SW 1271 (cell line): Measurements from ENCODE around the gene IFNAR2.
A peak's percentile ranks its signal among the peaks of the same experiment; 100 is the strongest.

Experiments
- DNase-seq, 2 experiments: peaks; one replicate each; lab custom pipeline; 2025; lab: John Stamatoyannopoulos, UW

Gene IFNAR2

GRCh38 chr21:33229784-33230544, at the start of gene IFNAR2:
TSS of gene IFNAR2 (plus strand) at chr21:33229938. CDS start at chr21:33241923, 11,985 bp downstream.
- DNase-seq: peak in 1 of 2 experiments; percentile 29

DNA sequence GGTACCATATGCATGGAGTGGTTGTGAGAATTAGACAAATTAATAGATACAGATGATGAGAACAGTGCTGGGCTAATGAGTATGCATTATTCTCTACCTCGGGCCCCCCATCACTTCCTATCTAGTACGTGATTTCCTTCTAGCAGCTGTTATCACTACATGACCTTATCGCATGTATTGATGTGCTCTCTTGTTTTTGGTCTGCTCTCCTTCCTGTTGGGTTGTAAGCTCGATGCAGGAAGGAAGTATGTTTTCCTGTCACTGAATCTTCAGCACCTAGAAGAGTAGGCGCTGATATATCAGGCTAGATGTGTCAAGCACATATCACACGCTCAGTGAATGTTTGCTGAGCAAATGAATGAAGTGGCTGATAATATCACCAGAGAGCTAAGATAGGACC, 43.9 kb upstream of the IFNAR2 start:
- DNase-seq: no peak

DNA sequence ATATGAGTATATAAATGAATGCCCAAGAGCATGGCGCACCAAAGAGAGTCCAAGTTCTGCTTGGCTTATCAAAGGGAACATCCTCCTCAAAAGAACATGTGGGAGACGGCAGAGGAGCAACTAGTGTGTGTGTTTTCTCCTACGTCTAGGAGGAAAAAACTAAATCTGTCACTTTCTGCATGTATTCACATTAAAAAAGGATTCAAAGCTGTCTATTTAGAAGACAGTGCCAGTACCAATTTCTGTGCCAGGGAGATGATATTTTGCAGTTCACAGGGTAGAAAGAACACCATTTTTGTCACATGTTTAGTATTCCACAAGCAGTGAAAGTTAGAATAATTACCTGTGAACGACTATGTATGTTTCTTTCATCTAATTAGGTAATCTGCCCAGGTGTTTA, 42.5 kb upstream of the IFNAR2 start:
- DNase-seq: no peak

- DNase-seq: no peak
Measured at GRCh38 chr21:33189237-33189636, 40.5 kb upstream of the IFNAR2 start.

GRCh38 chr21:33189824-33190223, 39.9 kb upstream of the IFNAR2 start:
- no peak for DNase-seq

DNA sequence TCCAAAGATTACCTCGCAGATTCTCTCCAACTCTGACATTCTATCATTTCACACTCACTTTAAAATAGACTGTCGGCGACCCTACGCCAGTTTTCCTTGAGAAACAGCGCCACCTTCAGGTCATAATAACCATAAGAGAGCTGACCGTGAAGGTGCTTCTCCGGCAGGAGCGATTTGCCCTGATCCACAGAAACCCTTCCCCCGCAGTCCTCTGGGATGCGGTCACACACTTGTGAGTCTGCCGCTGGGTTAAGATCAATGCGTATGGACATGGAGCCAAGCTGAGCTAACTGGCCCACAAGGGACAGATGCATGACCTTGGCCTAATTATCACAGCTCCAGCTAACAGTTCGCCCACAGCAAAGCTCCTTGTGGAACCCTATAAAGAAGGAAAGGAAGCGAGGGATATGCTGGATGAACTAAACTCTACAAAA, 32.8 kb upstream of the IFNAR2 start:
- peak; percentile 20 to 39 for DNase-seq

DNA sequence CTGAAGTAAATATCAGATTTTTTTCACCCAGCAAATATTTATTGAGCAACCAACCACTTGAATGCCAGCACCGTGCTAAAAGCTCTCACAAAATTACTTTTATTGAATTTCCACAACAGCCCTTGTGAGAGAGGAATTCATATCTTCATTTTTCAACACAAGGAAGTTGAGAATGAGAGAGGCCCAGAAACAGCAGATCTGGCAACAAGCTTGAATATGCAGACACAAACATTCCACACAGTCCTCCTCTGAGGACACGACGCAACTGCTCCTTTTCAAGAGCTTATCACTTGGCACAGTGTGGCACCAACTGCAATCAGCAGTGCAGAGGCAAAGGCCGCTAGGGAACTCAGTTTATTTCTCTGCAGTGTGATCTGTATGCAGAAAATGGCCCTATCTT, 32.2 kb upstream of the IFNAR2 start:
- no peak for DNase-seq

GRCh38 chr21:33198346-33199099, 31.2 kb upstream of the IFNAR2 start:
- no peak for DNase-seq

- no peak for DNase-seq
Measured at GRCh38 chr21:33199100-33199464, 30.7 kb upstream of the IFNAR2 start.

DNA sequence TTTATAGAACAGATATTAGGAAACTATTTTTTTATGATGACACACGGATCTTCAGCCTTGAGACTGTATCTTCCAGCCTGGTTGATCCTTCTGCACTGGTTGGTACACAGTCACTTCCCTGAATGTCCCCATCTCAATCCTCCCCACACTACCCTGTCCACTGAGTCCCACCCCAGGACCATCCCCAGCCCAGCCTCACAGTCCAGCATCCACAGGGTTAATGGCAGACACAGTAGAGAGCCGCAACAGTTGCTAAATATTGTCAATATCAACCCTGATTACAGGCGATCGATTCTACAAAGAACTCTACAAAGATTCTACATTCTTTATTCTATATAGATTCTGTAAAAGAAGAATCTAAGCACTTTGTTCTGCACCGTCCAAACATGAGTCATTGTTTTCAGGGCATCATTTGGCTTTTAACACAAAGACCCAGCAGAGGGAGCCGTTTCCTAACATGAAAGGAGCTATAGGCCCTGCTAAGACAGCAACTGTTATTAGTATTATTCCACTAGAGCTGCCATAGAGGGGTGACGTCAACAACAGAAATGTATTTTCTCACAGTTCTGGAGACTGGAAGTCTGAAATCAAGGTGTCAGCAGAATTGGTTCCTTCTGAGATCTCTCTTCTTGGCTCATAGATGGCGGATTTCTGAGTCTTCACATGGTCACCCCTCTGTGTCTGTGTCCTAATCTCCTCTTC, 30.1 kb upstream of the IFNAR2 start:
- peak; percentile 29 to 82 for DNase-seq

- no peak for DNase-seq
Measured at GRCh38 chr21:33201956-33202355, 27.8 kb upstream of the IFNAR2 start.

- no peak for DNase-seq
Measured at GRCh38 chr21:33202464-33203363, 27.0 kb upstream of the IFNAR2 start.

GRCh38 chr21:33203371-33203724, 26.4 kb upstream of the IFNAR2 start:
- no peak for DNase-seq

GRCh38 chr21:33205476-33205875, 24.3 kb upstream of the IFNAR2 start:
- DNase-seq: no peak

- DNase-seq: no peak
Measured at GRCh38 chr21:33206771-33207281, 22.9 kb upstream of the IFNAR2 start.

DNA sequence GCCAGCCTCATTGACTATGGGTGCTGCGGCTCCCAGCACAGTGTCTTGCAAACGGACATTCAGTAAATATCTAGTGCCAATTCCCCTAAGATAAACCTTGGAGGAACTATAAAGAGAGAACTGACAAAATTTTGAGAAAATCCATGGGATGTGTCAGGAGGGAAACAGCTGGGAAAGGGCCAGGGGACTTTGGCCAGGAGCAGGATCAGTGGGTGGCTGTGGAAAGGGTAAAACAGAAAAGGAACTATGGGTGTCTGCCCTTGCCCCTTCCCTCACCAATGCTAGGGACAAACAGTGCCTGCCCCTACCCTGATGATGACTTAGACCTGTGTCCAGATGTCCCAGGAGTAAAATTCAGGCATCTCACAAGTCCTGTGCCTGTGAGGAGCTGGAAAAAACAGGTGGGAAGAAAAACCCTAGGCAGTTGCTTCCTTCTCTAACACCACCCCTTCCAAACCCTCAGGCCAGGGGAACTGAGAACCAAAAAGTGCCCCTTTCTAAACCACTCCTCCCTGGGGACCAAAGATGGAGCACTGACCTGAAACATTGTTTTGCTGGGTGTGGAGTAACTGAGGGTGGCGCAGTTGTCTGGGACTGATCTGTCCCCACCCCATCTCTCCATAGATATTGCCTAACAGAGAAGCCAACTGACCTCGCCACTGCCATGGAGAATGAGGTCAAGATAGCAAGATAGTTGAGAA, 22.1 kb upstream of the IFNAR2 start:
- DNase-seq: no peak

DNA sequence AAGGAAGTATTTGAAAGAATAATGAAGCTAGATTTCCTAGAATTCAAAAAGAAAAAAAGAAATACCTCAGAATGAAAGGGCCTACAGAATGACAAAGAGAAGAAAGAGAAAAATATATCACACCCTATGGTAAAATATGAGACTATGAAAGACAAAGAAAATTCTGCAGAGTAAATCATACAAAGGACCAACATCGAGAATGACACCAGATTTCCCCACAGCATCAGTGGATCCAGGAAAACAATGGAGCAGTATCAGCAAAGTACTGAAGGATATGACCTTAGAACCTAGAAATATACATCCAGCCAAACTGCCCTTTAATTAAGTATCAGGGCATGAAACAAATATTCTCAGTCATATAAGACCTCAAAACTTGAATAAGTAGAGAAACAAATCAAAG, 21.2 kb upstream of the IFNAR2 start:
- no peak for DNase-seq

DNA sequence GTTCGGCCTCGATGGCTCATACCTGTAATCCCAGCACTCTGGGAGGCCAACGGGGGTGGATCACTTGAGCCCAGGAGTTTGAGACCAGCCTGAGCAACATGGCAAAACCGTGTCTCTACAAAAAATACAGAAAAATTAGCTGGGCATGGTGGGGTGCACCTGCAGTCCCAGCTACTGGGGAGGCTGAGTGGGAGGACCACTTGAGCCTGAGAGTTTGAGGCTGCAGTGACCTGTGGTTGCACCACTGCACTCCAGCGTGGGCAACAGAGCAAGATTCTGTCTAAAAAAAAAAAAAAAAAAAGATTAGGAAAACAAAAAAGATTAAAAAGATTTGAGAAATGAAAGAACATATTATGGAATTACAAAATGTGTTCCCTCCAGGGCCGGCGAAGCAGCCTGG, 18.4 kb upstream of the IFNAR2 start:
- no peak for DNase-seq

DNA sequence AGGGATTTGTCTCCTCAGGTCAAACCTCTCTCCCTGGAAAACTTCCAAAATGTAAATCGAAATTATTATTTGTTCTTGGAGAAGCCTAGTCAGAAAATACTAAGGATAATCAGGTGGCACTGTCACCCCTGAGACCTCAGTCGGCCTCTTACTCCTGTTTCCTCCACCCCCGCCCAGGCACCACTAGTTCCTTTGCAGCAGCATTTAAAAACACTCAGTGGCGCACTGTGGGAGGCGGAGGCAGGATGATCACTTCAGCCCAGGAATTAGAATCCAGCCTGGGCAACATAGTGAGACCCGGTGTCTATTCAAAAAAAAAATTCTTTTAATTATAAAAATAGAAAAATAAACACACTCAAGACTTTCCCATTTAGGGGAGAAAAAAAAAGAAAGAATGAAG, 18.0 kb upstream of the IFNAR2 start:
- no peak for DNase-seq

GRCh38 chr21:33212159-33212851, 17.4 kb upstream of the IFNAR2 start:
- no peak for DNase-seq
